Measurements from ENCODE around the gene TTPAL. TPM values are rescaled to one million over a fixed set of nuclear protein-coding genes. Genes with fewer than 3 reads are reported as not detected.
A peak's percentile ranks its signal among the peaks of the same experiment; 100 is the strongest.

TTPAL gene
- total and polyA plus RNA-seq, 2 of the 4 experiments (the other 2 are of a cell fraction) = 8.2 to 18.1 TPM

GRCh38 chr20:44450903-44451450 lies 24.7 kb upstream of the TTPAL start:
- no peak for DNase-seq
- H3K23ac ChIP-seq (ENCODE audit: low read depth, low read length) = no peak overlapping the region; the same call in 1 of the 2 replicates
- H2BK15ac ChIP-seq (ENCODE audit: low read depth, low read length) = no peak overlapping the region
- H2BK5ac ChIP-seq (ENCODE audit: low read depth, low read length, poor library complexity, severe bottlenecking) = no peak overlapping the region
- TF ChIP-seq MAZ (IDR thresholded peaks at IDR 0.05; ENCODE audit: borderline replicate concordance, low read depth, low read length) = no peak
- TF ChIP-seq FOS (IDR thresholded peaks at IDR 0.05; ENCODE audit: low read depth, low read length) = no peak
- TF ChIP-seq RCOR1 (IDR thresholded peaks at IDR 0.05; ENCODE audit: insufficient replicate concordance, low read length) = no peak
- TF ChIP-seq POLR2A (IDR thresholded peaks at IDR 0.05; ENCODE audit: low read depth, low read length) = no peak
- no peak for TF ChIP-seq RFX5 (IDR thresholded peaks at IDR 0.05; ENCODE audit: low read depth, low read length)
- no peak for TF ChIP-seq NFE2L2 (IDR thresholded peaks at IDR 0.05; ENCODE audit: low read depth, low read length)
- no peak for TF ChIP-seq CTCF (conservative IDR thresholded peaks at IDR 0.05; ENCODE audit: low read depth, low read length)
- no peak for TF ChIP-seq CEBPB (IDR thresholded peaks at IDR 0.05; ENCODE audit: low read depth, low read length)
- no peak for TF ChIP-seq USF2 (IDR thresholded peaks at IDR 0.05; ENCODE audit: low read depth, low read length)
- TF ChIP-seq BHLHE40 (IDR thresholded peaks at IDR 0.05; ENCODE audit: low read depth, low read length) = no peak
- no peak for TF ChIP-seq CHD1 (IDR thresholded peaks at IDR 0.05; ENCODE audit: low read depth, low read length)
- no peak for TF ChIP-seq ELK1 (IDR thresholded peaks at IDR 0.05; ENCODE audit: borderline replicate concordance, low read depth, low read length)
- TF ChIP-seq MAFK (IDR thresholded peaks at IDR 0.05; ENCODE audit: low read depth, low read length) = no peak
- no peak for TF ChIP-seq MXI1 (IDR thresholded peaks at IDR 0.05; ENCODE audit: borderline replicate concordance, low read depth, low read length)
- no peak for TF ChIP-seq SMC3 (IDR thresholded peaks at IDR 0.05; ENCODE audit: low read depth, low read length)
- no peak for TF ChIP-seq RAD21 (IDR thresholded peaks at IDR 0.05; ENCODE audit: low read length)
- ChIA-PET POLR2A (ENCODE audit: unreplicated experiment) (no interaction called here), CTCF (no interaction called here)
- no peaks in the 10 kb centered on the region for H3K9me3 ChIP-seq (ENCODE audit: control insufficient read depth, insufficient read depth, low read length)
- H3K27me3 ChIP-seq (ENCODE audit: control insufficient read depth, insufficient read depth, low read length) = peaks cover 29% of the 10 kb centered on the region
- 33% methylated on average over 1 of the region's 7 CpGs; no CpG with 5 or more reads in 1 of the 2 experiments for WGBS, 2 experiments (ENCODE audit: extremely low coverage in 2 of 2, insufficient read length in 1 of 2)
- H4K8ac ChIP-seq (ENCODE audit: low read depth in 2 of 2, low read length in 2 of 2) = no peak overlapping the region
- ATAC-seq (ENCODE audit: low read depth) = no peak
- H3K4me2 ChIP-seq (ENCODE audit: low read depth, low read length) = no peak overlapping the region
- no peak overlapping the region for H3K18ac ChIP-seq (ENCODE audit: low read depth, low read length)
- in situ Hi-C loops (cut with MboI; ENCODE audit: low sequenced_read_pairs) (no loop called here), dilution Hi-C loops (cut with HindIII; ENCODE audit: low sequenced_read_pairs, unreplicated experiment) (no loop called here), intact Hi-C loops (cut with micrococcal nuclease) (loop anchor here (10.0 kb wide), 1 partner anchor 136 kb away; the partner anchor contains the start of gene FITM2)
- H2AK9ac ChIP-seq (replicated peaks; ENCODE audit: low read depth, low read length, poor library complexity) = no peak overlapping the region
- no peak overlapping the region for H3K9ac ChIP-seq (ENCODE audit: low read depth, low read length)
- no peak overlapping the region for H3K4me3 ChIP-seq (ENCODE audit: insufficient read depth, low read depth, low read length)
- H2BK20ac ChIP-seq (ENCODE audit: low read depth, low read length) = no peak overlapping the region
- H4K5ac ChIP-seq (ENCODE audit: low read depth, low read length) = no peak overlapping the region
- no peaks in the 10 kb centered on the region for H3K36me3 ChIP-seq (ENCODE audit: control insufficient read depth, insufficient read depth, low read length)
- no TSS peak for BruUV-seq (replicated peaks)
- 0 out of 2 replicates have a peak overlapping the region, but pooled peaks have one; percentile 8 for H3K14ac ChIP-seq (replicated peaks; ENCODE audit: low read depth, low read length)
- peaks cover 2% of the 10 kb centered on the region; the same call in 1 of the 2 replicates for H3K4me1 ChIP-seq (ENCODE audit: control insufficient read depth, insufficient read depth, low read length)
- H2BK120ac ChIP-seq (ENCODE audit: low read depth, low read length) = no peak overlapping the region
- no peak overlapping the region for H2AK5ac ChIP-seq (ENCODE audit: low read depth, low read length)
- no peaks in the 10 kb centered on the region for H3K9me1 ChIP-seq (ENCODE audit: insufficient read depth, low read length)
- no peak overlapping the region for H3K56ac ChIP-seq (ENCODE audit: extremely low read depth, insufficient read depth, low read length)
- no peaks in the 10 kb centered on the region for H3K79me1 ChIP-seq (ENCODE audit: low read depth in 1 of 2, low read length in 2 of 2)
- H3K27ac ChIP-seq (ENCODE audit: insufficient read depth, low read length) = no peak overlapping the region
- no peak overlapping the region for H3K4ac ChIP-seq (ENCODE audit: low read depth, low read length)
- H4K91ac ChIP-seq (ENCODE audit: insufficient read depth, low read depth, low read length) = no peak overlapping the region
- H2AFZ ChIP-seq (replicated peaks; ENCODE audit: low read length, poor library complexity) = no peak overlapping the region
- H4K20me1 ChIP-seq (ENCODE audit: insufficient read depth, low read length) = no peaks in the 10 kb centered on the region

Data from IMR-90 (cell line).